HL-60 (cell line): ENCODE data around the gene SBK2.
"Not testable (repeated sequence)": the region's sequence is repeated elsewhere in the genome, so short reads cannot be mapped to it uniquely, and the experiment has no call there.

ENCODE experiments used
- DNase-seq, 2 experiments: peaks; one replicate each; pipeline ENCODE4 v3.0.0-alpha.2; 2010 to 2020; ENCODE audit warnings: low read depth in 1 of 2, low spot score in 1 of 2
- H3K27ac ChIP-seq: fragments of 250-450 bp; sonication (Bioruptor Pico); replicated peaks from 2 replicates; pipeline ENCODE4 v1.5.1; 2020; ENCODE audit warnings: mild to moderate bottlenecking, moderate library complexity
- H3K27me3 ChIP-seq: fragments of 250-450 bp; sonication (Bioruptor Pico); 2 replicates; pipeline ENCODE4 v1.5.1; 2021; ENCODE audit warnings: mild to moderate bottlenecking, moderate library complexity; ENCODE audit not compliant: insufficient read depth, poor library complexity, severe bottlenecking
- H3K4me3 ChIP-seq: replicated peaks from 2 replicates; pipeline ENCODE4 v1.5.1; 2011; ENCODE audit warnings: mild to moderate bottlenecking, control low read depth, low read length; ENCODE audit not compliant: insufficient read depth
- CTCF ChIP-seq: IDR thresholded peaks from one replicate; pipeline ENCODE4 v1.5.1; 2011; ENCODE audit warnings: low read length, control low read depth, inconsistent platforms; ENCODE audit not compliant: insufficient read depth
- GABPA ChIP-seq: IDR thresholded peaks from 2 replicates; pipeline ENCODE4 v1.6.1; 2012; ENCODE audit warnings: low read depth
- POLR2AphosphoS5 ChIP-seq: IDR thresholded peaks from 2 replicates; pipeline ENCODE4 v1.6.1; 2012; ENCODE audit warnings: low read depth
- SPI1 ChIP-seq: IDR thresholded peaks from 2 replicates; pipeline ENCODE4 v1.6.1; 2012; ENCODE audit warnings: low read depth, mild to moderate bottlenecking, borderline replicate concordance
- TF ChIP-seq, protein P1 (sequence below): IDR thresholded peaks from 2 replicates; pipeline ENCODE4 v1.6.1; 2012; ENCODE audit warnings: low read depth; ENCODE audit not compliant: insufficient replicate concordance

SBK2 gene

GRCh38 chr19:55500368-55500952 lies 36.5 kb downstream of the SBK2 start:
- H3K27me3 ChIP-seq = peaks cover 3% of the 10 kb centered on the region
- no peak overlapping the region for H3K27ac ChIP-seq
- H3K4me3 ChIP-seq = no peak overlapping the region
- DNase-seq = no peak
- TF ChIP-seq SPI1 (no peak), POLR2AphosphoS5 (no peak), GABPA (no peak), CTCF (no peak)
- TF ChIP-seq, protein P1, sequence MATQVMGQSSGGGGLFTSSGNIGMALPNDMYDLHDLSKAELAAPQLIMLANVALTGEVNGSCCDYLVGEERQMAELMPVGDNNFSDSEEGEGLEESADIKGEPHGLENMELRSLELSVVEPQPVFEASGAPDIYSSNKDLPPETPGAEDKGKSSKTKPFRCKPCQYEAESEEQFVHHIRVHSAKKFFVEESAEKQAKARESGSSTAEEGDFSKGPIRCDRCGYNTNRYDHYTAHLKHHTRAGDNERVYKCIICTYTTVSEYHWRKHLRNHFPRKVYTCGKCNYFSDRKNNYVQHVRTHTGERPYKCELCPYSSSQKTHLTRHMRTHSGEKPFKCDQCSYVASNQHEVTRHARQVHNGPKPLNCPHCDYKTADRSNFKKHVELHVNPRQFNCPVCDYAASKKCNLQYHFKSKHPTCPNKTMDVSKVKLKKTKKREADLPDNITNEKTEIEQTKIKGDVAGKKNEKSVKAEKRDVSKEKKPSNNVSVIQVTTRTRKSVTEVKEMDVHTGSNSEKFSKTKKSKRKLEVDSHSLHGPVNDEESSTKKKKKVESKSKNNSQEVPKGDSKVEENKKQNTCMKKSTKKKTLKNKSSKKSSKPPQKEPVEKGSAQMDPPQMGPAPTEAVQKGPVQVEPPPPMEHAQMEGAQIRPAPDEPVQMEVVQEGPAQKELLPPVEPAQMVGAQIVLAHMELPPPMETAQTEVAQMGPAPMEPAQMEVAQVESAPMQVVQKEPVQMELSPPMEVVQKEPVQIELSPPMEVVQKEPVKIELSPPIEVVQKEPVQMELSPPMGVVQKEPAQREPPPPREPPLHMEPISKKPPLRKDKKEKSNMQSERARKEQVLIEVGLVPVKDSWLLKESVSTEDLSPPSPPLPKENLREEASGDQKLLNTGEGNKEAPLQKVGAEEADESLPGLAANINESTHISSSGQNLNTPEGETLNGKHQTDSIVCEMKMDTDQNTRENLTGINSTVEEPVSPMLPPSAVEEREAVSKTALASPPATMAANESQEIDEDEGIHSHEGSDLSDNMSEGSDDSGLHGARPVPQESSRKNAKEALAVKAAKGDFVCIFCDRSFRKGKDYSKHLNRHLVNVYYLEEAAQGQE = no peak

DNA sequence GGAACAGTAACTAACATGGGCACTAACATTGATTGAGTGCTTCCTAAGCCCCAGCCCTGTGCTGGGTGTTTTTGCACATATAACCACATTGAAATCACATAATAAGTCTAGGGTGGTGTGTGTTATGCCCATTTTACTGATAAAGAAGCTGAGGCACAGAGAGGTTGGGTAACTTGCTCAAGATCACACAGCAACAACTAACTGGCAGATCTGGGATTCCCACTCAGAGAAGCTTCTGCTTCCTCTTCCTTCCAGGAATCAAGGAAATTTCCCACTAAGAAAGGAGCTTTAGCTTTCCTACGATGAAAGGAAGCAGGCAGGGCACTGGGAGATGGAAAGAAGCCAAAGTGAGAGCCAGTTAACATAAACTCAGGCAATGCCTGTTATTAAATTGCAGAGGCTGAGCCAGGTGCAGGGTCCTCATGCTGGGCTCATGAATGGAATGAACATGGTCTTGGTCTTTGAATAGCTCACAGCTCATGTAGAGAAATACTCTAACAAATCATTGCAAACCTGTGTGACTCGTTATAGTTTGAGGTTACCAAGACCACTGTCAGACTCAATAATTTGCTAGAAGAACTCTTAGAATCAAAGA lies 38.6 kb downstream of the SBK2 start:
- DNase-seq = no peak

GRCh38 chr19:55497763-55498162 lies 39.2 kb downstream of the SBK2 start:
- H3K27me3 ChIP-seq = peaks cover 12% of the 10 kb centered on the region
- DNase-seq = no peak
- no peak overlapping the region for H3K27ac ChIP-seq
- no peak for TF ChIP-seq POLR2AphosphoS5
- TF ChIP-seq CTCF = no peak
- no peak for TF ChIP-seq GABPA
- no peak for TF ChIP-seq SPI1
- TF ChIP-seq, protein P1 = no peak
- no peak overlapping the region for H3K4me3 ChIP-seq

More for the DNA sequence above, 38.6 kb downstream of the SBK2 start:
- peaks cover 9% of the 10 kb centered on the region for H3K27me3 ChIP-seq
- TF ChIP-seq POLR2AphosphoS5 (no peak), CTCF (no peak), GABPA (no peak), SPI1 (no peak)
- TF ChIP-seq, protein P1 = no peak
- H3K27ac ChIP-seq = no peak overlapping the region
- H3K4me3 ChIP-seq = no peak overlapping the region

DNA sequence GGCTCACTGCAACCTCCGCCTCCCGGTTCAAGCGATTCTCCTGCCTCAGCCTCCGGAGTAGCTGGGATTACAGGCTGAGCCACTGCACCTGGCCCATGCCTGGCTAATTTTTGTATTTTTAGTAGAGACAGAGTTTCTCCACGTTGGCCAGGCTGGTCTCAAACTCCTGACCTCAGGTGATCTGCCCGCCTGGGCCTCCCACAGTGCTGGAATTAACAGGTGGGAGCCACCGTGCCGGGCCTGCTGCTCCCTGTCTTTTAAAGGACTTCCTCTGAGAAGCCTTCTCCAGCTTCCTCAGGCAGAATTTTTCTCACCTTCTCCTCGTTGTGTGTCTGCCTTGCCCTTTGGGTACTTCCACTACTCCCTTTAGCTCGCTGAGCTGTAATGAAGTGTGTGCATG lies 40.1 kb downstream of the SBK2 start:
- not testable (repeated sequence) for H3K27ac ChIP-seq, H3K4me3 ChIP-seq, DNase-seq
- peaks cover 19% of the 10 kb centered on the region for H3K27me3 ChIP-seq
